Activated naive CD4-positive, alpha-beta T cell treated with anti-CD3 and anti-CD28 coated beads for 36 hours (primary cell): ENCODE results near the gene APC2. TPM values are rescaled to one million over a fixed set of nuclear protein-coding genes. Genes with fewer than 3 reads are reported as not detected.

ENCODE experiments used
- CTCF ChIA-PET: fragments of 350-600 bp; sonication (Branson Sonifier 250); formaldehyde crosslinking; loops from one replicate; lab custom pipeline; 2021; ENCODE audit warnings: antibody characterized with exemption; lab: Charles Lee
- DNase-seq: peaks from one replicate; pipeline ENCODE4 v3.0.0-alpha.2; 2020
- H3K27ac Mint-ChIP-seq: one replicate; pipeline ENCODE4 v1.8.0; 2021; ENCODE audit warnings: mild to moderate bottlenecking, mixed read lengths
- H3K27me3 Mint-ChIP-seq: one replicate; pipeline ENCODE4 v1.8.0; 2021; ENCODE audit warnings: low read depth, mixed read lengths
- H3K36me3 Mint-ChIP-seq: one replicate; pipeline ENCODE4 v1.8.0; 2021; ENCODE audit warnings: low read depth, mixed read lengths
- H3K4me1 Mint-ChIP-seq: one replicate; pipeline ENCODE4 v1.8.0; 2021; ENCODE audit warnings: low read depth, mixed read lengths
- H3K4me3 Mint-ChIP-seq: one replicate; pipeline ENCODE4 v1.8.0; 2021; ENCODE audit warnings: mild to moderate bottlenecking, moderate library complexity, mixed read lengths
- H3K9me3 Mint-ChIP-seq: one replicate; pipeline ENCODE4 v1.8.0; 2021; ENCODE audit warnings: mixed read lengths
- intact Hi-C: fragments of 100-400 bp; cut with micrococcal nuclease; formaldehyde crosslinking; loops from one replicate; pipeline ENCODE4 v1.15.1; 2023
- total RNA-seq, 2 experiments: library from RNA; stranded (reverse); gene quantifications; one replicate each; pipeline ENCODE4 v1.2.3, GENCODE V29; 2021

APC2 gene
- total RNA-seq, 2 experiments from 2014 or later = 0.07 to 0.12 TPM

DNA sequence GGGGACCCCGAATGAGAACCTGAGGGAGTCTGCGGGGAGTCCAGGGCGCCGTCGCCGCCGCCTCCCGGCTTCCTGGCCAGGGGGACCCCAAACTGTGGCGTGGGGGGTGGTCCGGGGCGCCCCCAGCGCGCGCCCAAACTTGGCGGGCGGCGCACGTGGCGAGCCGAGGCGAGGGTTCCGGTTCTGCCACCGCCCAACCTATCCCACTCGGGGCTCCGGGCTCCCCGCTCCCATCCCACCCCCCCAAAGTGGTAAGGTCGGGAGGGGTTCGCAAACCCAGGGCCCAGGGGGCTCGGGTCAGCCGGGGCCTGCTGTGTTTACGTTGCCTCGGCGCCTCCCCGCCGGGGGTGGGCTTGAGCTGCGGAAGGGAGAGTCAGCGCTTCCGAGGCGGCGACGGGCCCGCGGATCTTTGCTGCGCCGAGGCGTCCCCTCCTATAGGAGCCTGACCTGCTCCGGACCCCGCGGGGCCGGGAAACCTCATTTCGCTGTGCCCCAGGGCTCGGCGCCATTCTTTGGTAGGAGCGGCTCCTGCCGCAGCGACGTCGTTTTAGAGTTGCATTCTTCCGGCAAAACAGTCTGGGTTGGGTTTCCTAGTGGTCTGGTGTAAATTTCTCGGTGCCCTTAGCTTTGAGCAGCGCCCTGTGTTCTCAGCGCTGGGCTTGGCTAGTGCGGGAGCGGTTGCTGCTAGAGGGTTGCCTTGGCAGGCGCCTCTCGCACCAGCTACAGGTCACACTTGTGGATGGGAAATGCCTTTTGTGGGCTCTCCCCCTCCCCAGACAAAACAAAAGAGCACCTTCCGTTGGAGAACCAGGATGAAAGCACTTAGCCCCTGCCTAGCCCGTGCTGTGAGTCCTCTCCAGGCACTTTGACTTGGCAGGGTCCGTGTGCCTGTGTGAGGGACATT, 41.4 kb upstream of the APC2 start:
- Mint-ChIP-seq H3K36me3 (peaks cover 21% of the 10 kb centered on the region), H3K4me3 (peak overlapping the region; percentile 92), H3K27me3 (no peaks in the 10 kb centered on the region), H3K9me3 (no peaks in the 10 kb centered on the region), H3K4me1 (peaks cover 51% of the 10 kb centered on the region), H3K27ac (peak overlapping the region; percentile 92)
- peak; percentile 65 for DNase-seq
- CTCF ChIA-PET = no interaction called here
- intact Hi-C loops = loop anchor here (5.0 to 10.0 kb wide), 4 partner anchors 244 to 746 kb away; partner anchors contain the start of genes CNN2, KLF16, RNF126 and RNU6-2

DNA sequence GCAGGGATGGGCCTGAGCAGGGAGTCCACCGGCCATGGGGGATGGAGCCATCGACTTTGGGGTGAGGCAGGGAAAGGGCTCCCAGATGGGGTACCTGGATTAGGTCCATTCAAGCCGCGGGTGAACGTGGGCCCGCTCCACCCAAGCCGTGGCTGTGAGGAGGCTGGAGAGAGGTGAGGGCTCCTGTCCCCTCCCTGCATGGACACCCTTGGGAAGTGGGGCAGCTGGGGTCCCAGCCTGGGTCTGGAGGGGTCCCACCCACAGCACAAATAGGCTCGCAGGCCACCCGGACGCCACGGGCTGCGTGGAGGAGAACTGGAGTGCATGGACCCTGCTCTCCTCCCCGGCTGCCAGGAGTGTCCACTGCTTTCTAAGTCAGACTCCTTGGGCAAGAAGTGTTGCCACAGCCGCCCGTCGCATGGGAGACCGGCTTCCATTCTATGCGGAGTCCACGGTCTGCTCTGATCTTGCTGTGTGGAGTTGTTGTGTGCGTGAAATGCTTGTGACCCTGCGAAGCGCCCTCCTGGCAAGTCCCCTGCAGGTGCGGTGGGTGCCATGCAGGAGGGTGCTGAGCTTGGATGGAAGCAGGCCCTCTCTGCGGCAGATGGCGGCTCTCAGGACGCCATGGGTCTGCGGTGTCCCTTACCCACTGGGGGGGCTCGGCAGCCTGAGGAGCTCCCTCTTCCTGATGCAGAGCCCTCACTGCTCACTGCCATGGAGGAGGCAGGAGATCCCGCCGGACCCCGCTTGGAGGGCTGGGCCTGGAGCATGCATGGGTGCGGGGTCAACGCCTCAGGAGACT, 40.5 kb upstream of the APC2 start:
- H3K4me1 Mint-ChIP-seq = peaks cover 59% of the 10 kb centered on the region
- H3K9me3 Mint-ChIP-seq = no peaks in the 10 kb centered on the region
- H3K36me3 Mint-ChIP-seq = peaks cover 21% of the 10 kb centered on the region
- CTCF ChIA-PET = no interaction called here
- intact Hi-C loops = loop anchor here (5.0 to 10.0 kb wide), 4 partner anchors 243 to 747 kb away; partner anchors contain the start of genes CNN2, KLF16, RNF126 and RNU6-2
- H3K27me3 Mint-ChIP-seq = no peaks in the 10 kb centered on the region
- peak overlapping the region; percentile 92 for H3K4me3 Mint-ChIP-seq
- DNase-seq = no peak
- H3K27ac Mint-ChIP-seq = peak overlapping the region; percentile 92

DNA sequence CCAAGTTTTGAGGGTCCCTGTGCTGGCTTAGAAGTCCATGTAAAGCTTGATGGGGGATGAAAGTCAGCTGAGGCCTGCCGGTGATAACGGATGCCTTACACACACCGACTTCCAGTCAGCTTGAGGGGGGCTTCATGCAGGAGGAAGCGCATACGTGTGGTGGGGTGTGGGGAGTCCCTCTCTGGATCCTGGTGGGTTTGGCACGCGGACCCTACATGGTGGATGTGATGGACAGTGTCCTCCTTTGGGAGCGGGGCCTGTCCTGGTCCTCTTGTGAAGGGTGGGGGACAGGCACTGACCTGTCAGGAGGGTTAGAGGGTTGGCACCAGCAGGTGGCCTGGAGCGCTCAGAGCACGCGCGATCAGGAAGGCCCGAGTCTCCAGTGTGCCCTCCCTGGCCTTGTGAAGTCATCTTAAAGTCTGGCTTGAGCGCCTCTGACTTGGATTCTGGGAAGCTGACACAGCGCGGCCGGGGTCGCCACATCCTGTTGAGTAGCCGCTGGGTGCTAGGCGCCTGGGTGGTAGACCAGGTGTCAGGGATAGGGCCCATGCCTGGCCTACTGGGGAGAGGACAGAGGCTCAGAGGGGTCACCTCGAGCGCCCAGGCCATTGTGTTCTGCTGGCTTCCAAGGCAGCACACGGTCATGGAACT, 39.7 kb upstream of the APC2 start:
- peak; percentile 37 for DNase-seq
- CTCF ChIA-PET = no interaction called here

DNA sequence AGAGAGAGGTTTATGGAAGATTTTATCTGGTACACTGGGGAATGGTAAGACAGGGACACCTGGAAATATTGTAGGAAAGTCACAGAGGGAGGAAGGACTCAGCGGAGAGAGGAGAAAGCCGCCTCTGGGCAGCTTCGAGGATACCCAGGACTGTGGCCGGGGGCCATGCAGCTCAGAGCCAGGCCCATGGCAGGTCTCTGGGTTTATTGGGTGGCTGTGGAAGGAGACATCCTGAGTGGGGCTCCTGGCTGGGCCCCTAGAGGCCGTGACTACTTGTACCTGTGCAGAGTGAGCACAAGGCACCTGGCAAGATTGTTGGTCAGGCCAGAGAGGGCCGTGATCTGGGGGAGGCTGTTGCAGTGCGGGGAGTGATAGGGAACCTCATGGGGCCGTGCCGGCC, 39.1 kb upstream of the APC2 start:
- intact Hi-C loops = no loop called here
- H3K4me1 Mint-ChIP-seq = peaks cover 71% of the 10 kb centered on the region
- no peak for DNase-seq
- H3K36me3 Mint-ChIP-seq = peaks cover 24% of the 10 kb centered on the region
- CTCF ChIA-PET = no interaction called here
- peak overlapping the region; percentile 92 for H3K27ac Mint-ChIP-seq
- H3K27me3 Mint-ChIP-seq = no peaks in the 10 kb centered on the region
- no peaks in the 10 kb centered on the region for H3K9me3 Mint-ChIP-seq
- H3K4me3 Mint-ChIP-seq = peak overlapping the region; percentile 92

More for the DNA sequence above, 39.7 kb upstream of the APC2 start:
- Mint-ChIP-seq H3K27ac (peak overlapping the region; percentile 92), H3K27me3 (no peaks in the 10 kb centered on the region), H3K4me1 (peaks cover 66% of the 10 kb centered on the region), H3K9me3 (no peaks in the 10 kb centered on the region), H3K4me3 (peak overlapping the region; percentile 92), H3K36me3 (peaks cover 21% of the 10 kb centered on the region)
- intact Hi-C loops = no loop called here

DNA sequence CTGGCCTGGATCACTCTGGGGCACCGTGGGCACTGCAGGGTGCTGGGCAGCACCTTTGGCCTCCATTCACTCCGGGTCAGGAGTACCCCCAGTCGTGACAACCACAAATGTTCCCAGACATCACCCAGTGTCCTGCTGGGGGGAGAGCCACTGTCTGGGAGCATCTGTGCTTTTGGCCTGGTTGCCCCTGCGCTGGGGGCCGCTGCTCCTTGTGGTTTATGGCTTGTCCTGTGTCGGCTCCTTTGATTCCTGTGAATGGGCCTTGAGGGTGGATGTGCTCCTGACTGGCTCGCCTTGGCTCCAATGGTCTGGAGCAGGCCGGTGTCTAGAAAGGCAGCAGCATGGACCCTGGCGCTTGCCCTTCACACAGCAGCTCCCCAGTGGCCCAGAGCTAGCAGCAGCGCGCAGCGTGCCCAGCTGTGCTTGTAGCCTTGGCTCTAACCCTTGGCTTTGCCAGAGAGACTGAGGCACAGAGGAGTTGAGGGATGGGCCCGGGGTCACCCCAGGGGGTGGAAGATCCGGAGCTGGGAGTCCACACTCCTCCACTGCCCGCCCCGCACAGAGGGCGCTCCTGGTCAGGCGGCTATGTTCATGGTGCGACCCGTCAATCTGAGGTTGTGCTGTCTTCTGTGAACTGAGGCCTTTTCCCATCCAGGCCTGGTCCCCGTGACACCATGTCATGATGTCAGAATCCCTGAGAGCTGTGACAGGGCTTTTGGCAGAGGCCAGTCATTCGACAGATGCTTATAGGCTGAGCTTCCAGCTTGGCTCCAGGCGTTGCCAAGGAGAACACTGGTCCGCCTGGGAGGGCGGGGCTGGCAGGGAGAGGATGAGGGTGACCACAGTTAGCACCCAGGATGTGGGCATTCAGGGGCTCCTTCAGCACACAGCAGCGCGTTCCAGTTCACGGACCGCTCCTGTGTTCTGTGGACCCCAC, 38.4 kb upstream of the APC2 start:
- intact Hi-C loops = no loop called here

DNA sequence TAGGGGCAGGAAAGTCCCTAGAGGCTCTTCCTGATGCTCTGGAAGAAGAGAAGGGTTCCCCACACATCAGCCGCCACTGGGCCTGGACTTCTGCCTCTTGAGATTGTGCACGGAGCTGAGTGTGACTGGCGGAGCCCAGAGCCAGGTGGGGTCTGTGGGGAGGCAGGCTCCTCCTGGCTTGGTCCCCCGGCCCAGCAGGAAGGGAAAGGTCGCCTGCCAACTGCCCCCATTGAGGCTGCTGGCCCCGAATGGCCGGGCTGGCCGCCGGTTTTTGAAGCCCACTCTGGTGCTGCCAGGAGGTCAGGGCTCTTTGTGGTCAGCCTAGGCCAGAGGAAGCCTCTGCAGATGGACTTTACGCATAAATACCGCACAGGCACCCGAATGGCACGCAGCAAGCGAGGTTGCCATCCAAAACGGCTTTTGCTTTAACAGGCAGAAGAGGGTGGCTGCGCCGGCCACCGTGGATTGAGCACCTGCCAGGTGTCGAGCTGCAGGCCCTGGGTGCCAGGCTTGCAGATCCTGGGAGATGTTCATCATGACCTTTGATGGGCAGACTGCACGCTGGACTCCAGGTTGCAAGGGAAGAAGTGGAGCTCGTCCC, 37.5 kb upstream of the APC2 start:
- no peak for DNase-seq
- Mint-ChIP-seq H3K4me3 (no peak overlapping the region), H3K36me3 (peaks cover 28% of the 10 kb centered on the region), H3K4me1 (peaks cover 75% of the 10 kb centered on the region), H3K9me3 (no peaks in the 10 kb centered on the region), H3K27ac (peak overlapping the region; percentile 73), H3K27me3 (no peaks in the 10 kb centered on the region)
- CTCF ChIA-PET = interaction anchor here (0.5 to 1.0 kb wide), 3 partner anchors 9 to 36 kb away, joined by 3 to 4 read pairs (median 3); no protein-coding TSS in a partner anchor
- intact Hi-C loops = no loop called here

More for the DNA sequence above, 38.4 kb upstream of the APC2 start:
- Mint-ChIP-seq H3K27ac (peak overlapping the region; percentile 73), H3K9me3 (no peaks in the 10 kb centered on the region), H3K36me3 (peaks cover 25% of the 10 kb centered on the region), H3K4me3 (peak overlapping the region; percentile 27), H3K27me3 (no peaks in the 10 kb centered on the region), H3K4me1 (peaks cover 74% of the 10 kb centered on the region)
- no peak for DNase-seq
- CTCF ChIA-PET = no interaction called here

DNA sequence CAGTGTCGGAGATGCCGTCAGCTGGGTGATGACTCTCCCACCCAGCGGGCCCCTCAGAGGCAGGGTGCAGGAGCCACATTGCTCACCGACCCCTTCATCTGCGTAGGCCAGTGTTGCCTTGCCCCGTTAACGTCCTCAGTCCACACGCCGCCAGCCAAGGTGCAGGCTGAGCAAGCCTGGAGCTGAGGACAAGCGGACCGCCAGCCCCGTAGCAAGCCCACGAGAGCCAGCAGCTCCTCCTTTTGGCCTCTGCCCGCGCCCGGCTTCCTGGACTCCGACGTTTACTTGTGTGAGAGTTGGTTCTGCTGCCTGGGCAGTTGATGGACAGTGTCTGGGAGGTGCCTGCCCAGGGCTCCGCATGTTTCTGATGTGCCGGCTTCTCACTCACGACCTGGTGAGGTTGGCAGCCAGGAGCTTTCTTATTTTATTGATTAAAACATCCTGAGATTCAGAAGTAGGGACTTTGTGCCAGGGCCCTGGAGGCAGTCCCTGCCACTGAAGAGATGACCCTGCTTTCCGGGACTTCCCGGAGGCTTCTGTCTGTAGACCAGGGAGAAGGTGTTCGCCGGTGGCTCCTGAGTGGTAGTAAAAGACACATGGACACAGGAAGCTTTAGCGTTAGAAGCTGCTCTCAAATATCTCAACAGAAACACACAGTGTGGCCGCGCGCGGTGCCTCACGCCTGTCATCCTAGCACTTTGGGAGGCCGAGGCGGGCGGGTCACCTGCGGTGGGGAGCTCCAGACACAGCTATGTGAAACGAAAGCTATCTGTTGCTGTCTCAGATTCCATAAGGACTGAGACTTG, 36.7 kb upstream of the APC2 start:
- peaks cover 31% of the 10 kb centered on the region for H3K36me3 Mint-ChIP-seq
- H3K4me1 Mint-ChIP-seq = peaks cover 78% of the 10 kb centered on the region
- H3K4me3 Mint-ChIP-seq = no peak overlapping the region
- H3K27me3 Mint-ChIP-seq = no peaks in the 10 kb centered on the region
- intact Hi-C loops = no loop called here
- DNase-seq = no peak
- H3K9me3 Mint-ChIP-seq = no peaks in the 10 kb centered on the region
- CTCF ChIA-PET = interaction anchor here (0.5 to 1.0 kb wide), 3 partner anchors 9 to 37 kb away, joined by 3 to 4 read pairs (median 3); no protein-coding TSS in a partner anchor
- H3K27ac Mint-ChIP-seq = peak overlapping the region; percentile 53

DNA sequence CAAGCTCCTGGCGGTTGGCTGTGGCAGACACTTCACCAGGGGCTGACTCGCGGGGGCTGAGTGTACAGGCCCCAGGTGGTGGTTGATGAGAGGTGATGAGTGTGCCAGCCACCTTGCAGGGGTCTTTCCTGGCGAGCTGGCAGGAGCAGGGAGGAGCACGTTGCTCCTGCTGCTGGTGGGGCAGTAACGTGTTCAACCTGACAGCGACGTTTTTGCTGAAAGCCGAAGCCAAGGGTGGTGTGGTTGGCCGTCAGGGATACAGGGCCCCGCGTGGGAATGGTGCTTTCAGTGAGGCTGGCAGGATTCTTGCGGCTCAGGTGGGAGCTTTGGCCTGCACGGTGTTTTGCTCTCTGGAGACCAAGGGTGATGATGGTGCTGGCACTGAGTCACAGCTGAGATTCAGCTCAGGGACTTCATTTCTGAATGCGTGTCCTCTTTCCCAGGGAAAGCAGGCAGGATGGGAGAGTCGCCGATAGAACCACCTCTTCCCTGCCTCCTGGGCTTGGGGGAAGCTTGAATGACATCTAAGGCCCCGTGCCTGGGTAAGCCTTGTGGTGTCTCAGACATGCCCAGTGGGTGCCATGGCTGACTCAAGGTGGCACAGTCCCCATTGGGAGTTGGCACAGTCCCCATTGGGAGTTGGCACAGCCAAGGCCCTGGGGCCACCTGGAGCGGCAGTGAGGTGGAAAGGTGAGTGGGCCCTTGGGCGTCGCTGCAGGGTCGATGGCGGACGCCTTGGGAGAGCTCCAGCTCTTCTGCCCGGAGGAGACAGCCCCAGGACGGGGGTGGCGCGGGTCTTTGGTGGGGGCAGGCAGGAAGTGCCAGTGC, 33.7 kb upstream of the APC2 start:
- Mint-ChIP-seq H3K4me3 (no peak overlapping the region), H3K27ac (no peak overlapping the region), H3K36me3 (peaks cover 25% of the 10 kb centered on the region), H3K9me3 (no peaks in the 10 kb centered on the region), H3K4me1 (peaks cover 52% of the 10 kb centered on the region), H3K27me3 (no peaks in the 10 kb centered on the region)
- CTCF ChIA-PET = interaction anchor here (0.8 kb wide), 1 partner anchor 418 kb away, joined by 4 read pairs; no protein-coding TSS in a partner anchor
- DNase-seq = no peak
- intact Hi-C loops = no loop called here

DNA sequence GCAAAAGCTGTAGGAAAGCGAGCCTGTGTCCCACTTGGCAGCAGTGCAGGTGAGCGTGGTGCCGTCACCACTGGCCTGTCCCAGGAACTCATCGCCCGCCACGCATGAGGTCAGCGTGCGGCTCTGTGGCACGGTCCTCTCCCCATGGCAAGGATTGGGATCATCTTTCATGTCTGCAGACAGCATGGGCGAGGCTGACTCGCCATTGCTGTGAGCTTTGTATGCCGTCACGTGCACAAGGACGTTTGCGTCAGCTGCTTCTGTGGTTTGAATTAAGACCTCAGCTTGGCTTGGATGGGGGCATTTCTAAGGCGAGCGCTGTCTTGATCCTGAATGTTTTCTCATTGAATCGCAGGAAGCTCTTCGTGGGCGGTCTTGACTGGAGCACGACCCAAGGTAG, 32.8 kb upstream of the APC2 start:
- DNase-seq = no peak
- CTCF ChIA-PET = no interaction called here
- Mint-ChIP-seq H3K4me1 (peaks cover 43% of the 10 kb centered on the region), H3K36me3 (peaks cover 25% of the 10 kb centered on the region), H3K27me3 (no peaks in the 10 kb centered on the region), H3K27ac (no peak overlapping the region), H3K4me3 (no peak overlapping the region), H3K9me3 (no peaks in the 10 kb centered on the region)
- intact Hi-C loops = no loop called here
